Measurements from ENCODE around the gene SLC24A3.

Gene SLC24A3

GRCh38 chr20:19688031-19688806, 475.8 kb downstream of the SLC24A3 start:
- peak; percentile 82 for TF ChIP-seq CTCF (conservative IDR thresholded peaks at IDR 0.05; ENCODE audit: low read length)
- DNase-seq (ENCODE audit: low read depth): peak; percentile 95

GRCh38 chr20:19690462-19690861, 478.0 kb downstream of the SLC24A3 start:
- TF ChIP-seq CTCF (conservative IDR thresholded peaks at IDR 0.05; ENCODE audit: low read length): no peak
- no peak for DNase-seq (ENCODE audit: low read depth)
- H3K4me3 ChIP-seq (ENCODE audit: low read length): no peak overlapping the region

More at GRCh38 chr20:19688031-19688806, 475.8 kb downstream of the SLC24A3 start:
- H3K4me3 ChIP-seq (ENCODE audit: low read length): no peak overlapping the region

- TF ChIP-seq CTCF (conservative IDR thresholded peaks at IDR 0.05; ENCODE audit: low read length): no peak
- H3K4me3 ChIP-seq (ENCODE audit: low read length): no peak overlapping the region
- DNase-seq (ENCODE audit: low read depth): no peak
Observed at GRCh38 chr20:19691125-19691524, 478.7 kb downstream of the SLC24A3 start.

GRCh38 chr20:19692100-19692499, 479.7 kb downstream of the SLC24A3 start:
- H3K4me3 ChIP-seq (ENCODE audit: low read length): no peak overlapping the region
- TF ChIP-seq CTCF (conservative IDR thresholded peaks at IDR 0.05; ENCODE audit: low read length): no peak
- peak; percentile 31 for DNase-seq (ENCODE audit: low read depth)

GRCh38 chr20:19692685-19693119, 480.3 kb downstream of the SLC24A3 start:
- no peak overlapping the region for H3K4me3 ChIP-seq (ENCODE audit: low read length)
- DNase-seq (ENCODE audit: low read depth): peak; percentile 25
- peak; percentile 83 for TF ChIP-seq CTCF (conservative IDR thresholded peaks at IDR 0.05; ENCODE audit: low read length)

- DNase-seq (ENCODE audit: low read depth): no peak
- H3K4me3 ChIP-seq (ENCODE audit: low read length): no peak overlapping the region
- TF ChIP-seq CTCF (conservative IDR thresholded peaks at IDR 0.05; ENCODE audit: low read length): no peak
Observed at GRCh38 chr20:19693508-19693907, 481.1 kb downstream of the SLC24A3 start.

GRCh38 chr20:19695081-19695480, 482.6 kb downstream of the SLC24A3 start:
- TF ChIP-seq CTCF (conservative IDR thresholded peaks at IDR 0.05; ENCODE audit: low read length): no peak
- H3K4me3 ChIP-seq (ENCODE audit: low read length): no peak overlapping the region
- DNase-seq (ENCODE audit: low read depth): peak; percentile 45

All from AG10803 (cell line).